Aorta (tissue), 5 donors: Measurements from ENCODE around the gene UBAC2. TPM values are rescaled to one million over a fixed set of nuclear protein-coding genes. Genes with fewer than 3 reads are reported as not detected.
"Not testable (repeated sequence)": the region's sequence is repeated elsewhere in the genome, so short reads cannot be mapped to it uniquely, and the experiment has no call there.

ENCODE experiments used
- ATAC-seq: fragments of 200-7000 bp; cut with Tn5 transposase; one replicate; pipeline ENCODE4 v1.9.1; 2022; ENCODE audit warnings: moderate library complexity; ENCODE audit not compliant: low FRiP score
- DNase-seq, 2 donors: peaks; one replicate each; pipeline ENCODE4 v3.0.0-alpha.2; 2020
- H3K27ac ChIP-seq, 2 donors: one replicate each; pipeline ENCODE4 v1.5.1; 2013; ENCODE audit warnings: low read length in 2 of 2, mild to moderate bottlenecking in 2 of 2, moderate library complexity in 2 of 2, control low read depth in 1 of 2, inconsistent platforms in 1 of 2, low read depth in 1 of 2
- H3K27me3 ChIP-seq, 2 donors: one replicate each; pipeline ENCODE4 v1.6.1; 2013; ENCODE audit warnings: control low read depth in 1 of 2, low read length in 1 of 2, mild to moderate bottlenecking in 1 of 2, moderate library complexity in 1 of 2; ENCODE audit not compliant: insufficient read depth in 2 of 2, control insufficient read depth in 1 of 2
- H3K36me3 ChIP-seq, 2 donors: one replicate each; pipeline ENCODE4 v1.6.1; 2013; ENCODE audit warnings: control low read depth in 1 of 2, low read length in 1 of 2, mild to moderate bottlenecking in 1 of 2; ENCODE audit not compliant: insufficient read depth in 2 of 2, control insufficient read depth in 1 of 2
- H3K4me1 ChIP-seq, 2 donors: one replicate each; pipeline ENCODE4 v1.6.1; 2013; ENCODE audit warnings: low read length in 2 of 2, control low read depth in 1 of 2, mild to moderate bottlenecking in 1 of 2, moderate library complexity in 1 of 2; ENCODE audit not compliant: insufficient read depth in 2 of 2, control insufficient read depth in 1 of 2
- H3K4me3 ChIP-seq, 2 donors: one replicate each; pipeline ENCODE4 v1.5.1; 2013; ENCODE audit warnings: low read length in 2 of 2, control low read depth in 1 of 2, mild to moderate bottlenecking in 1 of 2
- H3K9me3 ChIP-seq: one replicate; pipeline ENCODE4 v1.6.1; 2013; ENCODE audit warnings: mild to moderate bottlenecking, low read length; ENCODE audit not compliant: control insufficient read depth
- WGBS, 2 donors: extraction: QIAGEN DNeasy Blood & Tissue Kit; methylation state at CpG; one replicate each; pipeline ENCODE4 v1.1.7; 2013; 5-methylcytosine and 5-hydroxymethylcytosine counted together
- intact Hi-C, 2 donors: fragments of 100-400 bp; cut with DNase I; formaldehyde crosslinking; loops; one replicate each; pipeline versions ENCODE4 v1.14.2 to v1.15.0; 2022
- polyA plus RNA-seq, 2 donors: library from polyadenylated mRNA; stranded (reverse); fragments of 200-250 nt; gene quantifications; one replicate each; pipeline ENCODE4 v1.2.3, GENCODE V29; 2013
- total RNA-seq, 2 donors: library from RNA; stranded (reverse); fragmentation: NEBNext Ultra II Directional; extraction: Animal tissue kit (Norgen Biotek cat#: 25700); gene quantifications; one replicate each; pipeline ENCODE4 v1.2.1, GENCODE V29; 2021
- donor health status: healthy with polysubstance abuse.
- donor health status: Bipolar disorder and iron deficiency.
- donor health status: DM: no; HTN: no; CAD: no.
- donor health status: DM: no; HTN: no; CAD: no.
- donor health status: DM: yes; HTN: yes; CAD: no.

Gene UBAC2
- total and polyA plus RNA-seq, 4 donors: 44.4 to 54.2 (median 48.5) TPM

GRCh38 chr13:99206873-99207272 is 6.2 kb downstream of the UBAC2 start:
- intact Hi-C loops: no loop called here
- ATAC-seq: no peak

GRCh38 chr13:99207511-99207910 is 6.9 kb downstream of the UBAC2 start:
- H3K4me1 ChIP-seq: no peaks in the 10 kb centered on the region
- H3K27ac ChIP-seq: no peak overlapping the region
- no peaks in the 10 kb centered on the region for H3K36me3 ChIP-seq
- no peak overlapping the region for H3K4me3 ChIP-seq
- no peak for DNase-seq
- H3K27me3 ChIP-seq: no peaks in the 10 kb centered on the region
- H3K9me3 ChIP-seq: no peaks in the 10 kb centered on the region
- intact Hi-C loops: no loop called here
- no peak for ATAC-seq
- 90 to 94% methylated on average over 7 of the region's 7 CpGs for WGBS, 2 donors

More at GRCh38 chr13:99206873-99207272, 6.2 kb downstream of the UBAC2 start:
- DNase-seq: no peak
- Histone ChIP-seq H3K4me1 (no peaks in the 10 kb centered on the region), H3K27ac (no peak overlapping the region), H3K9me3 (no peaks in the 10 kb centered on the region), H3K27me3 (no peaks in the 10 kb centered on the region), H3K4me3 (no peak overlapping the region), H3K36me3 (no peaks in the 10 kb centered on the region)
- 89 to 95% methylated on average over 5 of the region's 5 CpGs for WGBS, 2 donors

GRCh38 chr13:99208185-99208584 is 7.5 kb downstream of the UBAC2 start:
- H3K9me3 ChIP-seq: no peaks in the 10 kb centered on the region
- 90 to 95% methylated on average over 3 of the region's 3 CpGs for WGBS, 2 donors
- no peak for DNase-seq
- H3K36me3 ChIP-seq: no peaks in the 10 kb centered on the region
- no peaks in the 10 kb centered on the region for H3K4me1 ChIP-seq
- H3K4me3 ChIP-seq: no peak overlapping the region
- intact Hi-C loops: no loop called here
- no peak overlapping the region for H3K27ac ChIP-seq
- no peaks in the 10 kb centered on the region for H3K27me3 ChIP-seq
- no peak for ATAC-seq

- intact Hi-C loops: no loop called here
- no peak overlapping the region for H3K4me3 ChIP-seq
- H3K27me3 ChIP-seq: no peaks in the 10 kb centered on the region
- WGBS, 2 donors: 82 to 84% methylated on average over 8 of the region's 8 CpGs
- no peak for DNase-seq
- H3K36me3 ChIP-seq: no peaks in the 10 kb centered on the region
- H3K27ac ChIP-seq: no peak overlapping the region
- no peak for ATAC-seq
- no peaks in the 10 kb centered on the region for H3K4me1 ChIP-seq
- no peaks in the 10 kb centered on the region for H3K9me3 ChIP-seq
These were observed 8.3 kb downstream of the UBAC2 start for GRCh38 chr13:99208845-99209527.

- DNase-seq, ATAC-seq, intact Hi-C loops: not testable (repeated sequence)
These were observed 10.0 kb downstream of the UBAC2 start for GRCh38 chr13:99210627-99211026.

GRCh38 chr13:99211421-99212035 is 10.9 kb downstream of the UBAC2 start:
- WGBS, 2 donors: 95 to 99% methylated on average over 5 of the region's 5 CpGs
- Histone ChIP-seq H3K36me3 (no peaks in the 10 kb centered on the region), H3K4me3 (no peak overlapping the region), H3K27ac (no peak overlapping the region), H3K9me3 (no peaks in the 10 kb centered on the region), H3K4me1 (no peaks in the 10 kb centered on the region), H3K27me3 (no peaks in the 10 kb centered on the region)
- DNase-seq (no peak), ATAC-seq (no peak)
- intact Hi-C loops: no loop called here

More at GRCh38 chr13:99210627-99211026, 10.0 kb downstream of the UBAC2 start:
- not testable (repeated sequence) for H3K36me3 ChIP-seq, H3K27me3 ChIP-seq, H3K4me1 ChIP-seq, H3K9me3 ChIP-seq, H3K27ac ChIP-seq, H3K4me3 ChIP-seq
- 92 to 93% methylated on average over 9 of the region's 9 CpGs for WGBS, 2 donors

- no peaks in the 10 kb centered on the region for H3K4me1 ChIP-seq
- H3K9me3 ChIP-seq: no peaks in the 10 kb centered on the region
- no peaks in the 10 kb centered on the region for H3K36me3 ChIP-seq
- H3K27ac ChIP-seq: no peak overlapping the region
- ATAC-seq (no peak), DNase-seq (no peak)
- no peak overlapping the region for H3K4me3 ChIP-seq
- no peaks in the 10 kb centered on the region for H3K27me3 ChIP-seq
- WGBS, 2 donors: 61 to 63% methylated on average over 7 of the region's 7 CpGs
- intact Hi-C loops: no loop called here
These were observed 13.6 kb downstream of the UBAC2 start for GRCh38 chr13:99214232-99214631.

GRCh38 chr13:99214731-99215130 is 14.1 kb downstream of the UBAC2 start:
- Histone ChIP-seq H3K27ac (no peak overlapping the region), H3K9me3 (no peaks in the 10 kb centered on the region), H3K27me3 (no peaks in the 10 kb centered on the region), H3K4me1 (no peaks in the 10 kb centered on the region), H3K4me3 (no peak overlapping the region), H3K36me3 (no peaks in the 10 kb centered on the region)
- ATAC-seq (no peak), DNase-seq (no peak)
- intact Hi-C loops: no loop called here
- 82 to 90% methylated on average over 1 of the region's 1 CpG for WGBS, 2 donors

- Histone ChIP-seq H3K4me1 (no peaks in the 10 kb centered on the region), H3K36me3 (no peaks in the 10 kb centered on the region), H3K4me3 (no peak overlapping the region), H3K27me3 (no peaks in the 10 kb centered on the region), H3K27ac (no peak overlapping the region), H3K9me3 (no peaks in the 10 kb centered on the region)
- intact Hi-C loops: no loop called here
- no peak for ATAC-seq
- WGBS, 2 donors: 84 to 92% methylated on average over 15 of the region's 15 CpGs
- DNase-seq: no peak
These were observed 14.7 kb downstream of the UBAC2 start for GRCh38 chr13:99215184-99215830.
